ENCODE data around the gene CPT1A.

GRCh38 chr11:68862421-68862820 lies 20.7 kb upstream of the CPT1A start:
- TF ChIP-seq POLR2A (IDR thresholded peaks at IDR 0.05): no peak
- no peak for TF ChIP-seq CTCF (IDR thresholded peaks at IDR 0.05)
